ENCODE measurements around the gene ZNF853. TPM values are rescaled to one million over a fixed set of nuclear protein-coding genes. Genes with fewer than 3 reads are reported as not detected.
A peak's percentile ranks its signal among the peaks of the same experiment; 100 is the strongest.

Gene ZNF853
- total and polyA plus RNA-seq, 10 of the 15 experiments (the other 5 are each of a cell fraction or from before 2014, with no cell fraction given) = 0.04 to 0.26 (median 0.05) TPM; not detected in 4

DNA sequence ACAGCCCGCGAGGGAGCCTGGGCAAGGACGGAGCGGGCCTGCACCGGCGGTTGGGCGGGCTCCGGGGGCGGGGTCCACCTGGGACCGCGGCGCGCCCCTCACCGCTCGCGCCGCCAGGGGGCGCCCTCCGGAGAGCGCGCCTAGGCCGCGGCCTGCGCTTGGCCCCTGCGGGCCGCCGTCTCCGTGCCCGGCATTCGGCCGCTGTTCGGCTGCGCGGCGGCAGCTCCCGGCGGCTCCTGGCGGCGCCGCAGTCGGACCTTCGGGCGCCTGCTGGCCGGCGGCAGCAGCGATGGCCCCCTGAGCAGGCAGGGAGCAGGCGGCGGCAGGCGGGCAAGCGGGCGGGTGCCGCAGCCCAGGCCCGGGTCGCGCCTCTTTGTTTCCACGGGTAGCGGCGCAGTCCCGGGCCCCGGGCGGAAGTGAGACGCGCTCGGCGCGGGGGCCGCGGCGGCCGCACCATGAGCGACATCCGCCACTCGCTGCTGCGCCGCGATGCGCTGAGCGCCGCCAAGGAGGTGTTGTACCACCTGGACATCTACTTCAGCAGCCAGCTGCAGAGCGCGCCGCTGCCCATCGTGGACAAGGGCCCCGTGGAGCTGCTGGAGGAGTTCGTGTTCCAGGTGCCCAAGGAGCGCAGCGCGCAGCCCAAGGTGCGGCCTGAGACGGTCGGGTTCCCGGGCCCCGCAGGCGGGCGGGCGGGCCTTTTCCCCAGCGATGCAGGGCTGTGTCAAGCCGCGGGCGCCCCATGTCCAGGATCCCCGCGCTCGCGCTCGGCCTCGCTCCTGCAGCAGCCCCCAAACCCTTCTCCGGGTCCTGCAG lies 25.4 kb upstream of the ZNF853 start, which contains the start of gene INTS15:
Gene INTS15, plus strand, starts transcription at position 193 of the 816 bp plus-strand sequence. Its CDS starts 263 bp downstream, at position 456.
- DNase-seq (ENCODE audit: low read depth, low spot score) (no peak), FAIRE-seq (no peak), ATAC-seq (peak; percentile 93)
- Histone ChIP-seq H3K27me3 (replicated peaks in 1 of 2; ENCODE audit: control insufficient read depth in 2 of 2, insufficient read depth in 2 of 2, low read length in 1 of 2) (no peaks in the 10 kb centered on the region), H2AFZ (ENCODE audit: control insufficient read depth, low read depth, low read length) (peak within 1 kb of the TSS; percentile 86), H3K9ac (ENCODE audit: control insufficient read depth, insufficient read depth, low read length) (peak within 1 kb of the TSS; percentile 69), H3K4me2 (ENCODE audit: control insufficient read depth, insufficient read depth) (peak within 1 kb of the TSS; percentile 88), H3K79me2 (ENCODE audit: control insufficient read depth, insufficient read depth, low read length) (peaks cover 14% of the 10 kb centered on the region), H3K4me1 (ENCODE audit: control insufficient read depth, insufficient read depth, low read length) (peaks cover 10% of the 10 kb centered on the region), H3K27ac (ENCODE audit: control insufficient read depth, insufficient read depth) (peak within 1 kb of the TSS; percentile 79), H3K36me3 (ENCODE audit: control insufficient read depth in 2 of 2, insufficient read depth in 2 of 2, low read length in 1 of 2) (peaks cover 0 to 14% of the 10 kb centered on the region in 2 experiments; a peak in 2 of 4 replicates), H4K20me1 (ENCODE audit: control insufficient read depth, insufficient read depth) (no peaks in the 10 kb centered on the region; the same call in 1 of the 2 replicates), H3K4me3 (peak within 1 kb of the TSS; percentile 87), H3K9me3 (replicated peaks; ENCODE audit: control insufficient read depth, insufficient read depth, low read length) (no peaks in the 10 kb centered on the region)
- in situ Hi-C loops (cut with MboI) (no loop called here), intact Hi-C loops (cut with micrococcal nuclease; ENCODE audit: unreplicated experiment) (loop anchor here (5.0 to 10.0 kb wide), 3 partner anchors 117 to 735 kb away; partner anchors contain the start of gene ZNF12)
- WGBS (ENCODE audit: insufficient coverage, insufficient replicate concordance, low lambda C conversion rate, missing lambda C conversion rate) = under 1% methylated on average over 93 of the region's 107 CpGs
- ChIA-PET POLR2A (interaction anchor here (0.7 to 2.6 kb wide), 4 partner anchors 8 to 764 kb away, joined by 3 to 11 read pairs (median 5); no protein-coding TSS in a partner anchor), RAD21 (ENCODE audit: unreplicated experiment) (interaction anchor here (0.5 to 1.7 kb wide), 4 partner anchors 12 to 147 kb away, joined by 3 to 5 read pairs (median 3); no protein-coding TSS in a partner anchor), SMC1A (ENCODE audit: uncharacterized antibody, unreplicated experiment) (interaction anchor here (1.0 to 2.1 kb wide), 3 partner anchors 13 to 74 kb away, joined by 4 to 7 read pairs (median 4); partner anchors contain the start of gene ZDHHC4), CTCF (interaction anchor here (0.7 to 3.5 kb wide), 7 partner anchors 9 to 340 kb away, joined by 4 to 13 read pairs (median 6); partner anchors contain the start of gene ZDHHC4)
- no TSS peak for BruUV-seq (replicated peaks)
- TF ChIP-seq ZNF207 (IDR thresholded peaks at IDR 0.05; ENCODE audit: borderline replicate concordance) = 0 out of 2 replicates have a peak, but pooled peaks have one; percentile 45
- TF ChIP-seq, protein P1, sequence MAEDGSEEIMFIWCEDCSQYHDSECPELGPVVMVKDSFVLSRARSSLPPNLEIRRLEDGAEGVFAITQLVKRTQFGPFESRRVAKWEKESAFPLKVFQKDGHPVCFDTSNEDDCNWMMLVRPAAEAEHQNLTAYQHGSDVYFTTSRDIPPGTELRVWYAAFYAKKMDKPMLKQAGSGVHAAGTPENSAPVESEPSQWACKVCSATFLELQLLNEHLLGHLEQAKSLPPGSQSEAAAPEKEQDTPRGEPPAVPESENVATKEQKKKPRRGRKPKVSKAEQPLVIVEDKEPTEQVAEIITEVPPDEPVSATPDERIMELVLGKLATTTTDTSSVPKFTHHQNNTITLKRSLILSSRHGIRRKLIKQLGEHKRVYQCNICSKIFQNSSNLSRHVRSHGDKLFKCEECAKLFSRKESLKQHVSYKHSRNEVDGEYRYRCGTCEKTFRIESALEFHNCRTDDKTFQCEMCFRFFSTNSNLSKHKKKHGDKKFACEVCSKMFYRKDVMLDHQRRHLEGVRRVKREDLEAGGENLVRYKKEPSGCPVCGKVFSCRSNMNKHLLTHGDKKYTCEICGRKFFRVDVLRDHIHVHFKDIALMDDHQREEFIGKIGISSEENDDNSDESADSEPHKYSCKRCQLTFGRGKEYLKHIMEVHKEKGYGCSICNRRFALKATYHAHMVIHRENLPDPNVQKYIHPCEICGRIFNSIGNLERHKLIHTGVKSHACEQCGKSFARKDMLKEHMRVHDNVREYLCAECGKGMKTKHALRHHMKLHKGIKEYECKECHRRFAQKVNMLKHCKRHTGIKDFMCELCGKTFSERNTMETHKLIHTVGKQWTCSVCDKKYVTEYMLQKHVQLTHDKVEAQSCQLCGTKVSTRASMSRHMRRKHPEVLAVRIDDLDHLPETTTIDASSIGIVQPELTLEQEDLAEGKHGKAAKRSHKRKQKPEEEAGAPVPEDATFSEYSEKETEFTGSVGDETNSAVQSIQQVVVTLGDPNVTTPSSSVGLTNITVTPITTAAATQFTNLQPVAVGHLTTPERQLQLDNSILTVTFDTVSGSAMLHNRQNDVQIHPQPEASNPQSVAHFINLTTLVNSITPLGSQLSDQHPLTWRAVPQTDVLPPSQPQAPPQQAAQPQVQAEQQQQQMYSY (CRISPR knock-in tag; IDR thresholded peaks at IDR 0.05) = no peak
- TF ChIP-seq PAX8 (IDR thresholded peaks at IDR 0.05) = no peak
- TF ChIP-seq, protein P2, sequence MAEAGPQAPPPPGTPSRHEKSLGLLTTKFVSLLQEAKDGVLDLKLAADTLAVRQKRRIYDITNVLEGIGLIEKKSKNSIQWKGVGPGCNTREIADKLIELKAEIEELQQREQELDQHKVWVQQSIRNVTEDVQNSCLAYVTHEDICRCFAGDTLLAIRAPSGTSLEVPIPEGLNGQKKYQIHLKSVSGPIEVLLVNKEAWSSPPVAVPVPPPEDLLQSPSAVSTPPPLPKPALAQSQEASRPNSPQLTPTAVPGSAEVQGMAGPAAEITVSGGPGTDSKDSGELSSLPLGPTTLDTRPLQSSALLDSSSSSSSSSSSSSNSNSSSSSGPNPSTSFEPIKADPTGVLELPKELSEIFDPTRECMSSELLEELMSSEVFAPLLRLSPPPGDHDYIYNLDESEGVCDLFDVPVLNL (IDR thresholded peaks at IDR 0.05; ENCODE audit: low read depth, low read length) = no peak
- TF ChIP-seq, protein P3, sequence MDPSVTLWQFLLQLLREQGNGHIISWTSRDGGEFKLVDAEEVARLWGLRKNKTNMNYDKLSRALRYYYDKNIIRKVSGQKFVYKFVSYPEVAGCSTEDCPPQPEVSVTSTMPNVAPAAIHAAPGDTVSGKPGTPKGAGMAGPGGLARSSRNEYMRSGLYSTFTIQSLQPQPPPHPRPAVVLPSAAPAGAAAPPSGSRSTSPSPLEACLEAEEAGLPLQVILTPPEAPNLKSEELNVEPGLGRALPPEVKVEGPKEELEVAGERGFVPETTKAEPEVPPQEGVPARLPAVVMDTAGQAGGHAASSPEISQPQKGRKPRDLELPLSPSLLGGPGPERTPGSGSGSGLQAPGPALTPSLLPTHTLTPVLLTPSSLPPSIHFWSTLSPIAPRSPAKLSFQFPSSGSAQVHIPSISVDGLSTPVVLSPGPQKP (IDR thresholded peaks at IDR 0.05; ENCODE audit: low read depth, low read length) = no peak
- no peak for TF ChIP-seq ZZZ3 (IDR thresholded peaks at IDR 0.05; ENCODE audit: control insufficient read depth, insufficient read length, low read depth)
- no peak for TF ChIP-seq ZNF384 (IDR thresholded peaks at IDR 0.05; ENCODE audit: borderline replicate concordance, low read depth, low read length)
- TF ChIP-seq, protein P4, sequence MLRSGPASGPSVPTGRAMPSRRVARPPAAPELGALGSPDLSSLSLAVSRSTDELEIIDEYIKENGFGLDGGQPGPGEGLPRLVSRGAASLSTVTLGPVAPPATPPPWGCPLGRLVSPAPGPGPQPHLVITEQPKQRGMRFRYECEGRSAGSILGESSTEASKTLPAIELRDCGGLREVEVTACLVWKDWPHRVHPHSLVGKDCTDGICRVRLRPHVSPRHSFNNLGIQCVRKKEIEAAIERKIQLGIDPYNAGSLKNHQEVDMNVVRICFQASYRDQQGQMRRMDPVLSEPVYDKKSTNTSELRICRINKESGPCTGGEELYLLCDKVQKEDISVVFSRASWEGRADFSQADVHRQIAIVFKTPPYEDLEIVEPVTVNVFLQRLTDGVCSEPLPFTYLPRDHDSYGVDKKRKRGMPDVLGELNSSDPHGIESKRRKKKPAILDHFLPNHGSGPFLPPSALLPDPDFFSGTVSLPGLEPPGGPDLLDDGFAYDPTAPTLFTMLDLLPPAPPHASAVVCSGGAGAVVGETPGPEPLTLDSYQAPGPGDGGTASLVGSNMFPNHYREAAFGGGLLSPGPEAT (IDR thresholded peaks at IDR 0.05; ENCODE audit: low read depth) = no peak
- TF ChIP-seq MEF2B (IDR thresholded peaks at IDR 0.05; ENCODE audit: partially characterized antibody, poor library complexity, severe bottlenecking) = no peak
- TF ChIP-seq, protein P5, sequence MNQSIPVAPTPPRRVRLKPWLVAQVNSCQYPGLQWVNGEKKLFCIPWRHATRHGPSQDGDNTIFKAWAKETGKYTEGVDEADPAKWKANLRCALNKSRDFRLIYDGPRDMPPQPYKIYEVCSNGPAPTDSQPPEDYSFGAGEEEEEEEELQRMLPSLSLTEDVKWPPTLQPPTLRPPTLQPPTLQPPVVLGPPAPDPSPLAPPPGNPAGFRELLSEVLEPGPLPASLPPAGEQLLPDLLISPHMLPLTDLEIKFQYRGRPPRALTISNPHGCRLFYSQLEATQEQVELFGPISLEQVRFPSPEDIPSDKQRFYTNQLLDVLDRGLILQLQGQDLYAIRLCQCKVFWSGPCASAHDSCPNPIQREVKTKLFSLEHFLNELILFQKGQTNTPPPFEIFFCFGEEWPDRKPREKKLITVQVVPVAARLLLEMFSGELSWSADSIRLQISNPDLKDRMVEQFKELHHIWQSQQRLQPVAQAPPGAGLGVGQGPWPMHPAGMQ (IDR thresholded peaks at IDR 0.05; ENCODE audit: borderline replicate concordance) = no peak
- TF ChIP-seq MTA2 (IDR thresholded peaks at IDR 0.05; ENCODE audit: low read depth) = no peak
